ENCODE measurements around the gene PLSCR5. TPM values are rescaled to one million over a fixed set of nuclear protein-coding genes. Genes with fewer than 3 reads are reported as not detected.

The PLSCR5 gene
- total RNA-seq, 1 donor from 2014 or later, result not detected

- CTCF ChIA-PET, result interaction anchor here (0.6 to 1.8 kb wide), 2 partner anchors 49 to 307 kb away, joined by 3 to 6 read pairs; no protein-coding TSS in a partner anchor
- no peaks in the 10 kb centered on the region for H3K36me3 Mint-ChIP-seq (ENCODE audit: low read depth)
Observed at GRCh38 chr3:146640361-146640760, 35.2 kb upstream of the PLSCR5 start.

GRCh38 chr3:146638718-146639117 is 33.6 kb upstream of the PLSCR5 start:
- Mint-ChIP-seq H3K4me3 (no peak overlapping the region), H3K4me1 (no peaks in the 10 kb centered on the region), H3K9me3 (no peaks in the 10 kb centered on the region), H3K36me3 (ENCODE audit: low read depth) (no peaks in the 10 kb centered on the region), H3K27me3 (no peaks in the 10 kb centered on the region), H3K27ac (no peak overlapping the region)
- ATAC-seq (ENCODE audit: low read depth), result no peak
- ChIA-PET CTCF (interaction anchor here (1.0 to 1.3 kb wide), 3 partner anchors 10 to 449 kb away, joined by 3 to 4 read pairs (median 4); no protein-coding TSS in a partner anchor), POLR2A (no interaction called here)
- TF ChIP-seq CTCF (IDR thresholded peaks at IDR 0.05), result no peak
- intact Hi-C loops (cut with micrococcal nuclease), result no loop called here
- no peak for DNase-seq

More at GRCh38 chr3:146640361-146640760, 35.2 kb upstream of the PLSCR5 start:
- POLR2A ChIA-PET, result no interaction called here
- intact Hi-C loops (cut with micrococcal nuclease), result no loop called here
- ATAC-seq (ENCODE audit: low read depth) (no peak), DNase-seq (no peak)
- no peaks in the 10 kb centered on the region for H3K9me3 Mint-ChIP-seq
- H3K4me1 Mint-ChIP-seq, result no peaks in the 10 kb centered on the region
- no peaks in the 10 kb centered on the region for H3K27me3 Mint-ChIP-seq
- no peak for TF ChIP-seq CTCF (IDR thresholded peaks at IDR 0.05)
- H3K27ac Mint-ChIP-seq, result no peak overlapping the region
- no peak overlapping the region for H3K4me3 Mint-ChIP-seq

GRCh38 chr3:146637871-146638270 is 32.7 kb upstream of the PLSCR5 start:
- DNase-seq, result no peak
- Mint-ChIP-seq H3K4me3 (no peak overlapping the region), H3K36me3 (ENCODE audit: low read depth) (no peaks in the 10 kb centered on the region), H3K27ac (no peak overlapping the region), H3K27me3 (no peaks in the 10 kb centered on the region), H3K4me1 (no peaks in the 10 kb centered on the region), H3K9me3 (no peaks in the 10 kb centered on the region)
- POLR2A ChIA-PET, result no interaction called here
- TF ChIP-seq CTCF (IDR thresholded peaks at IDR 0.05), result no peak
- CTCF ChIA-PET, result interaction anchor here (1.0 to 1.3 kb wide), 2 partner anchors 11 to 47 kb away, joined by 4 read pairs; no protein-coding TSS in a partner anchor
- ATAC-seq (ENCODE audit: low read depth), result no peak
- intact Hi-C loops (cut with micrococcal nuclease), result no loop called here

- no peak for ATAC-seq (ENCODE audit: low read depth)
- no peak for TF ChIP-seq CTCF (IDR thresholded peaks at IDR 0.05)
- H3K9me3 Mint-ChIP-seq, result no peaks in the 10 kb centered on the region
- peaks cover 4% of the 10 kb centered on the region for H3K27me3 Mint-ChIP-seq
- ChIA-PET CTCF (no interaction called here), POLR2A (no interaction called here)
- H3K36me3 Mint-ChIP-seq (ENCODE audit: low read depth), result no peaks in the 10 kb centered on the region
- no peaks in the 10 kb centered on the region for H3K4me1 Mint-ChIP-seq
- no peak overlapping the region for H3K4me3 Mint-ChIP-seq
- no peak overlapping the region for H3K27ac Mint-ChIP-seq
- intact Hi-C loops (cut with micrococcal nuclease), result no loop called here
- no peak for DNase-seq
Observed at GRCh38 chr3:146636881-146637280, 31.7 kb upstream of the PLSCR5 start.

- Mint-ChIP-seq H3K4me1 (no peaks in the 10 kb centered on the region), H3K27me3 (peaks cover 7% of the 10 kb centered on the region), H3K36me3 (ENCODE audit: low read depth) (no peaks in the 10 kb centered on the region), H3K4me3 (no peak overlapping the region), H3K27ac (no peak overlapping the region), H3K9me3 (no peaks in the 10 kb centered on the region)
- POLR2A ChIA-PET, result no interaction called here
- TF ChIP-seq CTCF (IDR thresholded peaks at IDR 0.05), result no peak
- DNase-seq (no peak), ATAC-seq (ENCODE audit: low read depth) (no peak)
- intact Hi-C loops (cut with micrococcal nuclease), result no loop called here
- CTCF ChIA-PET, result no interaction called here
Observed at GRCh38 chr3:146634346-146634745, 29.2 kb upstream of the PLSCR5 start.

Measured in activated B cell treated with CpG ODN at 0.5 μM for 24 hours (primary cell).